ENCODE measurements around the gene SPART. TPM values are rescaled to one million over a fixed set of nuclear protein-coding genes. Genes with fewer than 3 reads are reported as not detected.

Gene SPART
- polyA plus RNA-seq, 1 donor (not counting 4 experiments of a cell fraction or from before 2014, with no cell fraction given) = 35.5 TPM

GRCh38 chr13:36362251-36362650, 16.1 kb upstream of the SPART start:
- TF ChIP-seq EZH2 (IDR thresholded peaks at IDR 0.05; ENCODE audit: low read length) (no peak), CTCF (optimal IDR thresholded peaks at IDR 0.05 in 1 of 3, IDR thresholded peaks at IDR 0.05 in 1 of 3, conservative IDR thresholded peaks at IDR 0.05 in 1 of 3; ENCODE audit: extremely low read depth in 1 of 3, insufficient read depth in 2 of 3, low read length in 3 of 3) (no peak)
- Histone ChIP-seq H3K4me2 (ENCODE audit: control insufficient read depth, extremely low read depth, insufficient read depth, low read depth, low read length) (no peak overlapping the region), H3K27ac (ENCODE audit: control insufficient read depth, insufficient read depth, low read length) (no peak overlapping the region), H3K36me3 (ENCODE audit: control insufficient read depth in 2 of 2, extremely low read depth in 1 of 2, insufficient read depth in 2 of 2, low read length in 2 of 2) (no peaks in the 10 kb centered on the region), H2AFZ (ENCODE audit: control insufficient read depth, low read length) (no peak overlapping the region), H4K20me1 (ENCODE audit: control insufficient read depth, extremely low read depth, insufficient read depth, low read length) (no peaks in the 10 kb centered on the region), H3K27me3 (ENCODE audit: control insufficient read depth, extremely low read depth, insufficient read depth, low read length) (no peaks in the 10 kb centered on the region), H3K4me1 (ENCODE audit: control insufficient read depth, extremely low read depth, insufficient read depth, low read length) (peaks cover 4% of the 10 kb centered on the region), H3K9me3 (ENCODE audit: control insufficient read depth, low read depth, low read length) (no peaks in the 10 kb centered on the region), H3K9ac (ENCODE audit: control insufficient read depth, extremely low read depth, insufficient read depth, low read length) (no peak overlapping the region), H3K9me1 (ENCODE audit: control insufficient read depth, extremely low read depth, insufficient read depth, low read length) (no peaks in the 10 kb centered on the region), H3K4me3 (ENCODE audit: control insufficient read depth in 2 of 3, extremely low read depth in 1 of 3, insufficient read depth in 2 of 3, low read depth in 1 of 3, low read length in 3 of 3) (no peak overlapping the region), H3K79me2 (ENCODE audit: control insufficient read depth, insufficient read depth, low read length) (no peaks in the 10 kb centered on the region)
- peak; percentile 97 for FAIRE-seq
- dilution Hi-C loops (cut with MboI; ENCODE audit: extremely low pct_ligation_motif_present, low sequenced_read_pairs) = no loop called here
- no peak for DNase-seq (ENCODE audit: low read depth, low spot score)

GRCh38 chr13:36360903-36361302, 14.7 kb upstream of the SPART start:
- H3K27me3 ChIP-seq (ENCODE audit: control insufficient read depth, extremely low read depth, insufficient read depth, low read length) = no peaks in the 10 kb centered on the region
- H3K79me2 ChIP-seq (ENCODE audit: control insufficient read depth, insufficient read depth, low read length) = no peaks in the 10 kb centered on the region
- peaks cover 4% of the 10 kb centered on the region for H3K4me1 ChIP-seq (ENCODE audit: control insufficient read depth, extremely low read depth, insufficient read depth, low read length)
- H3K4me2 ChIP-seq (ENCODE audit: control insufficient read depth, extremely low read depth, insufficient read depth, low read depth, low read length) = no peak overlapping the region
- dilution Hi-C loops (cut with MboI; ENCODE audit: extremely low pct_ligation_motif_present, low sequenced_read_pairs) = no loop called here
- H3K27ac ChIP-seq (ENCODE audit: control insufficient read depth, insufficient read depth, low read length) = no peak overlapping the region
- no peak overlapping the region for H2AFZ ChIP-seq (ENCODE audit: control insufficient read depth, low read length)
- H3K36me3 ChIP-seq (ENCODE audit: control insufficient read depth in 2 of 2, extremely low read depth in 1 of 2, insufficient read depth in 2 of 2, low read length in 2 of 2) = no peaks in the 10 kb centered on the region
- TF ChIP-seq CTCF (optimal IDR thresholded peaks at IDR 0.05 in 1 of 3, IDR thresholded peaks at IDR 0.05 in 1 of 3, conservative IDR thresholded peaks at IDR 0.05 in 1 of 3; ENCODE audit: extremely low read depth in 1 of 3, insufficient read depth in 2 of 3, low read length in 3 of 3) (no peak), EZH2 (IDR thresholded peaks at IDR 0.05; ENCODE audit: low read length) (no peak)
- FAIRE-seq (no peak), DNase-seq (ENCODE audit: low read depth, low spot score) (no peak)
- no peaks in the 10 kb centered on the region for H4K20me1 ChIP-seq (ENCODE audit: control insufficient read depth, extremely low read depth, insufficient read depth, low read length)
- no peaks in the 10 kb centered on the region for H3K9me3 ChIP-seq (ENCODE audit: control insufficient read depth, low read depth, low read length)
- no peak overlapping the region for H3K9ac ChIP-seq (ENCODE audit: control insufficient read depth, extremely low read depth, insufficient read depth, low read length)
- H3K9me1 ChIP-seq (ENCODE audit: control insufficient read depth, extremely low read depth, insufficient read depth, low read length) = no peaks in the 10 kb centered on the region
- H3K4me3 ChIP-seq (ENCODE audit: control insufficient read depth in 2 of 3, extremely low read depth in 1 of 3, insufficient read depth in 2 of 3, low read depth in 1 of 3, low read length in 3 of 3) = no peak overlapping the region
